Measurements from ENCODE around the gene UGGT1. TPM values are rescaled to one million over a fixed set of nuclear protein-coding genes. Genes with fewer than 3 reads are reported as not detected.

Gene UGGT1
- polyA plus RNA-seq, 1 donor (not counting 4 experiments of a cell fraction or from before 2014, with no cell fraction given) = 26.7 TPM

- no peak for DNase-seq (ENCODE audit: low read depth, low spot score)
- Histone ChIP-seq H3K9me3 (ENCODE audit: control insufficient read depth, low read depth, low read length) (no peaks in the 10 kb centered on the region), H3K4me1 (ENCODE audit: control insufficient read depth, extremely low read depth, insufficient read depth, low read length) (no peaks in the 10 kb centered on the region), H3K9me1 (ENCODE audit: control insufficient read depth, extremely low read depth, insufficient read depth, low read length) (no peaks in the 10 kb centered on the region), H3K4me2 (ENCODE audit: control insufficient read depth, extremely low read depth, insufficient read depth, low read depth, low read length) (no peak overlapping the region), H3K27me3 (ENCODE audit: control insufficient read depth, extremely low read depth, insufficient read depth, low read length) (no peaks in the 10 kb centered on the region), H3K27ac (ENCODE audit: control insufficient read depth, insufficient read depth, low read length) (no peak overlapping the region), H3K9ac (ENCODE audit: control insufficient read depth, extremely low read depth, insufficient read depth, low read length) (no peak overlapping the region), H3K4me3 (ENCODE audit: control insufficient read depth in 2 of 3, extremely low read depth in 1 of 3, insufficient read depth in 2 of 3, low read depth in 1 of 3, low read length in 3 of 3) (no peak overlapping the region), H3K36me3 (ENCODE audit: control insufficient read depth in 2 of 2, extremely low read depth in 1 of 2, insufficient read depth in 2 of 2, low read length in 2 of 2) (no peaks in the 10 kb centered on the region), H3K79me2 (ENCODE audit: control insufficient read depth, insufficient read depth, low read length) (no peaks in the 10 kb centered on the region), H4K20me1 (ENCODE audit: control insufficient read depth, extremely low read depth, insufficient read depth, low read length) (no peaks in the 10 kb centered on the region), H2AFZ (ENCODE audit: control insufficient read depth, low read length) (no peak overlapping the region)
- dilution Hi-C loops (cut with MboI; ENCODE audit: extremely low pct_ligation_motif_present, low sequenced_read_pairs) = no loop called here
- TF ChIP-seq EZH2 (IDR thresholded peaks at IDR 0.05; ENCODE audit: low read length) (no peak), CTCF (optimal IDR thresholded peaks at IDR 0.05 in 1 of 3, IDR thresholded peaks at IDR 0.05 in 1 of 3, conservative IDR thresholded peaks at IDR 0.05 in 1 of 3; ENCODE audit: extremely low read depth in 1 of 3, insufficient read depth in 2 of 3, low read length in 3 of 3) (no peak)
- no peak for FAIRE-seq
Observed at GRCh38 chr2:128214251-128214650, 123.3 kb downstream of the UGGT1 start.

GRCh38 chr2:128214866-128215460, 124.0 kb downstream of the UGGT1 start:
- H3K9ac ChIP-seq (ENCODE audit: control insufficient read depth, extremely low read depth, insufficient read depth, low read length) = no peak overlapping the region
- dilution Hi-C loops (cut with MboI; ENCODE audit: extremely low pct_ligation_motif_present, low sequenced_read_pairs) = no loop called here
- DNase-seq (ENCODE audit: low read depth, low spot score) (no peak), FAIRE-seq (no peak)
- no peaks in the 10 kb centered on the region for H3K9me1 ChIP-seq (ENCODE audit: control insufficient read depth, extremely low read depth, insufficient read depth, low read length)
- no peaks in the 10 kb centered on the region for H3K36me3 ChIP-seq (ENCODE audit: control insufficient read depth in 2 of 2, extremely low read depth in 1 of 2, insufficient read depth in 2 of 2, low read length in 2 of 2)
- no peaks in the 10 kb centered on the region for H3K9me3 ChIP-seq (ENCODE audit: control insufficient read depth, low read depth, low read length)
- H3K4me2 ChIP-seq (ENCODE audit: control insufficient read depth, extremely low read depth, insufficient read depth, low read depth, low read length) = no peak overlapping the region
- H3K27ac ChIP-seq (ENCODE audit: control insufficient read depth, insufficient read depth, low read length) = no peak overlapping the region
- no peaks in the 10 kb centered on the region for H3K79me2 ChIP-seq (ENCODE audit: control insufficient read depth, insufficient read depth, low read length)
- no peaks in the 10 kb centered on the region for H3K27me3 ChIP-seq (ENCODE audit: control insufficient read depth, extremely low read depth, insufficient read depth, low read length)
- TF ChIP-seq CTCF (optimal IDR thresholded peaks at IDR 0.05 in 1 of 3, IDR thresholded peaks at IDR 0.05 in 1 of 3, conservative IDR thresholded peaks at IDR 0.05 in 1 of 3; ENCODE audit: extremely low read depth in 1 of 3, insufficient read depth in 2 of 3, low read length in 3 of 3) = no peak
- no peak for TF ChIP-seq EZH2 (IDR thresholded peaks at IDR 0.05; ENCODE audit: low read length)
- H3K4me1 ChIP-seq (ENCODE audit: control insufficient read depth, extremely low read depth, insufficient read depth, low read length) = no peaks in the 10 kb centered on the region
- H3K4me3 ChIP-seq (ENCODE audit: control insufficient read depth in 2 of 3, extremely low read depth in 1 of 3, insufficient read depth in 2 of 3, low read depth in 1 of 3, low read length in 3 of 3) = no peak overlapping the region
- H4K20me1 ChIP-seq (ENCODE audit: control insufficient read depth, extremely low read depth, insufficient read depth, low read length) = no peaks in the 10 kb centered on the region
- H2AFZ ChIP-seq (ENCODE audit: control insufficient read depth, low read length) = no peak overlapping the region

All from keratinocyte (primary cell).